ENCODE measurements around the gene COL11A2.

GRCh38 chr6:33160728-33161344, 31.4 kb downstream of the COL11A2 start:
- TF ChIP-seq CTCF (IDR thresholded peaks at IDR 0.05) = no peak
- no peak for TF ChIP-seq POLR2A (IDR thresholded peaks at IDR 0.05)
